K562 treated with DMSO at 1 percent for 12 hours (cell line): ENCODE measurements around the gene PNCK. TPM values are rescaled to one million over a fixed set of nuclear protein-coding genes. Genes with fewer than 3 reads are reported as not detected.

Experiments used
- total RNA-seq: library from RNA; unstranded; fragments of 300-600 nt; gene quantifications from 2 replicates; pipeline ENCODE4 v1.2.3, GENCODE V29; 2022; ENCODE audit not compliant: insufficient read depth

The PNCK gene
- 2.1 and 4.4 TPM in 2 replicates for total RNA-seq

DNA sequence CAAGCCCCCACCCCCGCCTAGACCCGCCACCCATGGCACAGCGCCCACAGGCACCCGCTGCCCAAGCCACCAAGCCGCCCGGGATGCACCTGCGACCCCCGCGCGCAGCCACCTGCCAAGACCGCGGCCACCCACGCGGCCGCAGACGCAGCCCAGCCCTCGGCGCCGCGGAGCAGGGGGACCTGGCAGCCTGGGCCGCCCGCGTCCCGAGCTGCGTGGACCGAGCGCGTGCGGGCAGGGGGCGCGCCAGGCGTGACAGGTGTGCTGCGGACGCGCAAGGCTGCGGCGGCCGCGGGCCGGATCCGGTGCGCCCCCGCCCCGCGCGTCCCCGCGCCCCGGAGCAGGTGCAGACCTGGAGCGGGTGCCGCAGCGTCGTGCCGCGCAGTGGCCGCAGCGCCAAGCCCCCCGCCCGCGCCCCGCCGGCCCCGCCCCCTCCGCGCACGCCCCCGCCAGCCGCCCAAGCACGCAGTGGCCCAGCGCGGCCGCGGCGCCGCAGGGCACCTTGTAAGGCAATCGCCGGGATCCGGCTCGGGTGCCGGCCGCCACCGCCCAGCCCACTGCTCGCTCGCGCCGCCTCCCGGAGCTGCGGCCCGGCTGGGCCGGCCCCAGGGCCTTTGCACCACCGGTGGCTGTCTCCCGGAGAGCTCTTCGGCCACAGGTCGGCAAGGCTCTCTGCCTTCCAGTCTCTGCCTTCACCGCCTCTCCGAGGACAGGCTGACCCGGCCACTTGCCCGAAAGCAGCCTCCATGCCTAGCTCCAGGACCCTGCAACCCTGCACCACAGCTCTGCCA lies at the start of gene PNCK:
TSS of gene PNCK (minus strand) at position 386 of the 791 bp plus-strand sequence. CDS start 737 bp downstream, outside the sequence.

DNA sequence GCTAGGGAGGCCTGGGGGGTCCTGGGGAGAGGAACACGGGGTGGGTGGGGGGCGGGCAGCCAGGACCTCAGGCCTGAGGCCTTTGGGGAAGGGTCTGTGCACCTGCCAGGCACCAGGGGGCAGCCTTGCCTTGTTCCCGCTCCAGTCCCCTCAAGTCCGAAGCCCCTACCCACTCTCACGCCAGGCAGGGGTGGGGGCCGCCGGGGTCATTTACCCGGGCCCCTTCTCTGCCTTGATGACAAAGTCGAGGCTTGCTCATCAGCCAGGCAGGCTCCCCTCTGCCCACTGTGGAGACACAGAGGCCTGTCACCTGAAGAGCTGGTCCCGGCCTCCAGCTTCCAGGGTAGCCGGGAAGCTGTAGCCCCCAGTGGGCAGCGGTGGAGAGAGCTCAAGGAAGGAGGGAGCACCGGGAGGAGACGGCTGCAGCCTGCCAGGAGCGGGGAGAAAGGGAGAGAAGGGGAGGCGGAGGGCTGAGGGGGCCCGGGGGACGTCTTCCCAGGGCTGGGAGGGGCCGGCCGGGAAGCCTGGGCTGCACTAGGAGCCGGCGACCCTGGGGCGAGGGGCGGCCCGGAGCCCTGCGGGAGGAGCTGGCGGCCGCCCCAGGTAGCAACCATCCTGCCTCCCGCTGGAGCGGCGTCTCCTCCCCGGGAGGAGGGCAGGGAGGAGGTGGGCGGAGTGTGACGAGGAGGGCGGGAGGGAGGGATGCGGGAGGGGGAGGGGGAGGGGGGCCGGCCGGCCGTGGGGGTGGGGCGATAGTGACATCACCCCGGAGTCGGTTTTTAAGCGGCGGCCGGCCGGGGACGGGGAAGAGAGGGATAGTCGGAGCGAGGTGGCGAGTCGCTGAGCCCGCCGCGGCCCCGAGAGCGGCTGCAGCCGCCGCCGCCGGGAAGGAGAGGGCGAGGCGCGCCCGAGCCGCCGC lies 13.8 kb upstream of the PNCK start, which contains the start of gene SLC6A8:
TSS of gene SLC6A8 (plus strand) at position 806 of the 919 bp plus-strand sequence. CDS start 649 bp downstream, outside the sequence.

DNA sequence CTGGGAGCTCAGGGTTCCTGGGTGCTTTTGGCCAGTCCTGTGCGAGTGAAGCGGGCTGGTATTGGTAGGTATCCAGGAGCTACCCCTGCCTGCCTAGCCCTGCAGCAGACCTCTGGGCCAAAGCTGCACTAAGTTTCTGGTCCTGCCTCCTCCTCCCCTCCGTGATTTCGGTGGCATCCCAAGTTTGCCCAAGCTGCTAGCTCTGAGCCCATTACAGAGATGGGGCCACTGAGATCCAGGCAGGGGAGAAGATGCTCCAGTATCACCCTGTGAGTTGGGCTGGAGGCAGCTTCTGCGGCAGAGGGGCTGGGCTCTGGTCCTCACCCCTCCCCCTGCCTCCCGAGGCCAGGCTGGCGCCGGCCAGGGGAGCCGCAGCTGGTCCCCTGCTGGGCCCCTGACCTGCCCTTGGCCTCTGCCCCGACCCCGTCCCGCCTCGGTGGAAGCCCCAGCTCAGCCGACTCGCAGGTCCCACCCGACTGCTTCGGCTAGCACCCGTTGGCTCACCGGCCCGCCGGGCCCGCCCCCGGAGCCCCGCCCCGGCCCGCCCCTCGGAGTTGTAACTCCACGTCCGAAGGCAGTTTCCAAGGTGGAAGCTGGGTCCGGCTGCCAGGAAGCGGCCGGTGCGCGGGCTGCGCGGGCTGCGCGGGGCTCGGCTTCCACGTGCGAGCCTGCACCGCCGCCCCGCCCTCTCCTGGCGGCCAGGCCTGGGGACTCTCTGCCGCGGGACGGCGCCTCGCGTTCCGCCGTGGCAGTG lies 26.8 kb downstream of the PNCK start, which contains the start of gene DUSP9:
TSS of gene DUSP9 (plus strand) at position 584 of the 754 bp plus-strand sequence. CDS start 751 bp downstream, outside the sequence.

Other genes starting within 250 kb of the PNCK start
- gene TREX2, start 227.8 kb downstream of the PNCK start, total RNA-seq = 1.4 and 5.5 TPM in 2 replicates
- 42.5 and 50.5 TPM in 2 replicates for gene HAUS7, start 203.2 kb downstream of the PNCK start, total RNA-seq
- gene BGN, start 178.8 kb downstream of the PNCK start, total RNA-seq = not detected in 2 replicates
- not detected in 2 replicates for gene ATP2B3, start 156.2 kb downstream of the PNCK start, total RNA-seq
- gene CCNQ, start 74.7 kb downstream of the PNCK start, total RNA-seq = 35.3 and 39.6 TPM in 2 replicates
- 2.4 and 2.9 TPM in 2 replicates for gene DUSP9, start 26.6 kb downstream of the PNCK start, total RNA-seq
- 21.3 and 43.0 TPM in 2 replicates for gene SLC6A8, start 14.1 kb upstream of the PNCK start, total RNA-seq
- 188 and 202 TPM in 2 replicates for gene BCAP31, start 50.6 kb upstream of the PNCK start, total RNA-seq
- gene ABCD1, start 51.0 kb upstream of the PNCK start, total RNA-seq = 21.1 and 38.3 TPM in 2 replicates
- not detected in 2 replicates for gene PLXNB3, start 90.4 kb upstream of the PNCK start, total RNA-seq
- gene SRPK3, start 107.2 kb upstream of the PNCK start, total RNA-seq = 0.15 TPM in 1 of 2 replicates, not detected in the other
- gene IDH3G, start 120.6 kb upstream of the PNCK start, total RNA-seq = 63.6 and 66.3 TPM in 2 replicates
- gene SSR4, start 120.9 kb upstream of the PNCK start, total RNA-seq = 679 and 1,009 TPM in 2 replicates
- gene PDZD4, start 156.7 kb upstream of the PNCK start, total RNA-seq = not detected in 2 replicates
- gene L1CAM, start 212.4 kb upstream of the PNCK start, total RNA-seq = 0.41 TPM in 1 of 2 replicates, not detected in the other
- gene AVPR2, start 230.9 kb upstream of the PNCK start, total RNA-seq = 1.4 TPM in 1 of 2 replicates, not detected in the other